Upper lobe of left lung (tissue), 6 donors: ENCODE results near the gene RUNX1. TPM values are rescaled to one million over a fixed set of nuclear protein-coding genes. Genes with fewer than 3 reads are reported as not detected.

ENCODE experiments used
- ATAC-seq, 2 donors: fragments of 200-7000 bp; cut with Tn5 transposase; one replicate each; pipeline ENCODE4 v1.9.1; 2022; ENCODE audit warnings: mild to moderate bottlenecking in 2 of 2, moderate library complexity in 2 of 2; ENCODE audit not compliant: low FRiP score in 2 of 2
- DNase-seq, 2 donors: peaks; one replicate each; pipeline ENCODE4 v3.0.0-alpha.2; 2019 to 2020
- H3K27ac ChIP-seq, 4 donors: fragments of 200-600 bp; sonication (generic); one replicate each; pipeline ENCODE4 v1.5.1; 2016 to 2019
- H3K27me3 ChIP-seq, 4 donors: fragments of 200-600 bp; sonication (generic); one replicate each; pipeline ENCODE4 v1.5.1; 2017 to 2019
- H3K36me3 ChIP-seq, 4 donors: fragments of 200-600 bp; sonication (generic); one replicate each; pipeline ENCODE4 v1.5.1; 2016 to 2019
- H3K4me1 ChIP-seq, 4 donors: fragments of 200-600 bp; sonication (generic); one replicate each; pipeline ENCODE4 v1.5.1; 2018 to 2019
- H3K4me3 ChIP-seq, 4 donors: fragments of 200-600 bp; sonication (generic); one replicate each; pipeline ENCODE4 v1.5.1; 2017 to 2019; ENCODE audit warnings: mild to moderate bottlenecking in 2 of 4, moderate library complexity in 1 of 4
- H3K9me3 ChIP-seq, 4 donors: fragments of 200-600 bp; sonication (generic); one replicate each; pipeline ENCODE4 v1.5.1; 2018 to 2019
- CTCF ChIP-seq, 6 experiments: fragments of 450-650 bp in 4 of 6; fragments of 200-600 bp in 2 of 6; sonication (generic) in 2 of 6; IDR thresholded peaks; one replicate each; pipeline ENCODE4 v1.5.1; 2016 to 2019; ENCODE audit warnings: antibody characterized with exemption in 6 of 6
- EP300 ChIP-seq, 4 donors: sonication (generic); formaldehyde crosslinking; IDR thresholded peaks; one replicate each; pipeline ENCODE4 v1.5.1; 2017; ENCODE audit warnings: antibody characterized with exemption in 4 of 4, control low read depth in 2 of 4
- POLR2A ChIP-seq, 4 donors: fragments of 450-650 bp; IDR thresholded peaks; one replicate each; pipeline ENCODE4 v1.5.1; 2016 to 2017; ENCODE audit warnings: antibody characterized with exemption in 4 of 4, mild to moderate bottlenecking in 2 of 4
- POLR2AphosphoS5 ChIP-seq, 2 donors: sonication (generic); formaldehyde crosslinking; IDR thresholded peaks; one replicate each; pipeline ENCODE4 v1.5.1; 2017; ENCODE audit warnings: antibody characterized with exemption in 2 of 2
- WGBS, 2 donors: methylation state at CpG; one replicate each; pipeline ENCODE4 v1.1.5; 2017 to 2018; 5-methylcytosine and 5-hydroxymethylcytosine counted together
- total RNA-seq, 6 donors: library from RNA; depleted of rRNA in 4 of 6; stranded (reverse); fragments of >200 nt in 4 of 6; gene quantifications; one replicate each; pipeline versions ENCODE4 v1.1.0 to v1.2.1, GENCODE V29; 2016 to 2021
- donor health status: DM: no; HTN: no; CAD: no; lungs with moderate emphysema.
- donor health status: DM: no; HTN: yes; CAD: no; lungs with severe emphysema.

RUNX1 gene
- total RNA-seq, 6 donors from 2014 or later, result 62.2 to 252 (median 98.2) TPM

DNA sequence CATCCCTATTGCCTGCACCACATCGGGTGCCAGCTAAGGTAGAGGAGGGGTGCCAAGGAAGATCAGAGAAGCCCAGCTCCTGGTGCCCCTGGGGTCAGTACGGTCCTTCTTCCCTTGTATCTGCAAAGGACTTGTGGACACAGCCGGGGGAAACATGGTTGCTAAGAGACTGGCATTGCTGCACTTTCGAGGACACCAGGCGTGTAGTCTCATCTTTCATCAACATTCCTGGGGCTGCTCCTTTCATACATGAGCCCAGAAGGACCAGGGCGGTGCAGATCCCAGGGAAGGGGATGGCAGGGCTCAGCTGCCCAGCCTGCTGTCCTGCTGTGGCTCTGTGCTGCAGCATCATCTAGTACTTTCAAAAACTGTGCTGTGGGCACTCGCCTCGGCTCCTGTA lies 61.0 kb downstream of the RUNX1 start:
- Histone ChIP-seq H3K27ac (no peak overlapping the region), H3K27me3 (no peaks in the 10 kb centered on the region), H3K4me1 (peaks cover 11 to 26% (median 15%) of the 10 kb centered on the region in 4 donors), H3K9me3 (no peaks in the 10 kb centered on the region), H3K36me3 (no peaks in the 10 kb centered on the region), H3K4me3 (no peak overlapping the region)
- no peak for DNase-seq
- ATAC-seq, result no peak
- TF ChIP-seq CTCF (IDR thresholded peaks at IDR 0.05) (no peak), EP300 (IDR thresholded peaks at IDR 0.05) (no peak), POLR2AphosphoS5 (IDR thresholded peaks at IDR 0.05) (no peak)
- 63 to 74% methylated on average over 8 of the region's 8 CpGs for WGBS, 2 donors

GRCh38 chr21:34987501-34988072 lies 61.5 kb downstream of the RUNX1 start:
- no peak overlapping the region for H3K27ac ChIP-seq
- 56 to 59% methylated on average over 5 of the region's 5 CpGs for WGBS, 2 donors
- DNase-seq, result no peak

GRCh38 chr21:34986561-34987500 lies 62.3 kb downstream of the RUNX1 start:
- Histone ChIP-seq H3K27ac (no peak overlapping the region), H3K4me1 (peaks cover 16 to 26% (median 20%) of the 10 kb centered on the region in 4 donors), H3K27me3 (no peaks in the 10 kb centered on the region), H3K9me3 (no peaks in the 10 kb centered on the region), H3K4me3 (no peak overlapping the region), H3K36me3 (no peaks in the 10 kb centered on the region)
- TF ChIP-seq POLR2AphosphoS5 (IDR thresholded peaks at IDR 0.05) (no peak), POLR2A (IDR thresholded peaks at IDR 0.05) (no peak), CTCF (IDR thresholded peaks at IDR 0.05) (no peak), EP300 (IDR thresholded peaks at IDR 0.05) (no peak)
- WGBS, 2 donors, result 68 to 71% methylated on average over 16 of the region's 16 CpGs
- no peak for DNase-seq
- ATAC-seq, result peak in 1 of 2 donors; percentile 13

More at GRCh38 chr21:34987501-34988072, 61.5 kb downstream of the RUNX1 start:
- Histone ChIP-seq H3K9me3 (no peaks in the 10 kb centered on the region), H3K4me3 (no peak overlapping the region), H3K27me3 (no peaks in the 10 kb centered on the region), H3K36me3 (no peaks in the 10 kb centered on the region), H3K4me1 (peaks cover 14 to 26% (median 18%) of the 10 kb centered on the region in 4 donors)
- ATAC-seq, result no peak
- TF ChIP-seq POLR2A (IDR thresholded peaks at IDR 0.05) (no peak), CTCF (IDR thresholded peaks at IDR 0.05) (no peak), POLR2AphosphoS5 (IDR thresholded peaks at IDR 0.05) (no peak), EP300 (IDR thresholded peaks at IDR 0.05) (no peak)

- DNase-seq (no peak), ATAC-seq (no peak)
- peaks cover 16 to 26% (median 20%) of the 10 kb centered on the region in 4 donors for H3K4me1 ChIP-seq
- TF ChIP-seq EP300 (IDR thresholded peaks at IDR 0.05), result no peak
- no peak for TF ChIP-seq POLR2AphosphoS5 (IDR thresholded peaks at IDR 0.05)
- TF ChIP-seq POLR2A (IDR thresholded peaks at IDR 0.05), result no peak
- no peak for TF ChIP-seq CTCF (IDR thresholded peaks at IDR 0.05)
- peak overlapping the region in 2 of 4 donors; percentile 64 to 80 for H3K27ac ChIP-seq
- 55 to 64% methylated on average over 3 of the region's 3 CpGs for WGBS, 2 donors
- no peaks in the 10 kb centered on the region for H3K36me3 ChIP-seq
- no peak overlapping the region for H3K4me3 ChIP-seq
- no peaks in the 10 kb centered on the region for H3K27me3 ChIP-seq
- no peaks in the 10 kb centered on the region for H3K9me3 ChIP-seq
These were observed 64.6 kb downstream of the RUNX1 start for GRCh38 chr21:34984356-34985058.
